H1 (cell line): ENCODE results near the gene PPIL6. TPM values are rescaled to one million over a fixed set of nuclear protein-coding genes. Genes with fewer than 3 reads are reported as not detected.

Experiments
- BCL11A ChIP-seq, 2 experiments: IDR thresholded peaks; one replicate each; pipeline ENCODE4 v1.6.1; 2011; ENCODE audit warnings: low read depth in 2 of 2, low read length in 2 of 2, mild to moderate bottlenecking in 2 of 2
- CBX5 ChIP-seq: fragments of 300-800, 300-1000 bp; sonication (generic); IDR thresholded peaks from 2 replicates; pipeline ENCODE4 v1.7.1; 2016; ENCODE audit warnings: antibody characterized with exemption, low read length, low read depth
- JUND ChIP-seq: IDR thresholded peaks from 2 replicates; pipeline ENCODE4 v1.6.1; 2011; ENCODE audit warnings: mild to moderate bottlenecking, improper control_type of control experiment, low read length
- NRF1 ChIP-seq: IDR thresholded peaks from 2 replicates; pipeline ENCODE4 v1.6.1; 2011; ENCODE audit warnings: mild to moderate bottlenecking, low read depth, low read length, improper control_type of control experiment
- RXRA ChIP-seq: IDR thresholded peaks from 2 replicates; pipeline ENCODE4 v1.6.1; 2011; ENCODE audit warnings: low read depth, mild to moderate bottlenecking, low read length, moderate library complexity; ENCODE audit not compliant: insufficient read depth
- ZNF274 ChIP-seq: IDR thresholded peaks from 2 replicates; pipeline ENCODE4 v1.7.0; 2012; ENCODE audit warnings: low read length, borderline replicate concordance; ENCODE audit errors: extremely low read depth
- polyA plus RNA-seq, 7 experiments: library from polyadenylated mRNA; depleted of rRNA in 3 of 7; stranded (reverse) in 5 of 7; unstranded in 2 of 7; fragments of >200 nt in 5 of 7; fragments of 200-250 nt in 2 of 7; gene quantifications; 1 replicate in 5 of 7; 2 replicates in 1 of 7; 4 replicates in 1 of 7; pipeline versions ENCODE4 v1.2.1 to v1.2.3, GENCODE V29; 2011 to 2013; ENCODE audit warnings: missing spikeins in 2 of 7, mixed read lengths in 2 of 7
- total RNA-seq: library from RNA; stranded (reverse); fragmentation: NEBNext Ultra II Directional; extraction: Animal tissue kit (Norgen Biotek cat#: 25700); gene quantifications from 2 replicates; pipeline ENCODE4 v1.2.1, GENCODE V29; 2021
- TF ChIP-seq, protein P1 (sequence below): IDR thresholded peaks from 2 replicates; pipeline ENCODE4 v1.6.1; 2011; ENCODE audit warnings: low read length, improper control_type of control experiment

The PPIL6 gene
- total and polyA plus RNA-seq, 2 of the 8 experiments (the other 6 are each of a cell fraction or from before 2014, with no cell fraction given) = 0.42 to 1.3 TPM

DNA sequence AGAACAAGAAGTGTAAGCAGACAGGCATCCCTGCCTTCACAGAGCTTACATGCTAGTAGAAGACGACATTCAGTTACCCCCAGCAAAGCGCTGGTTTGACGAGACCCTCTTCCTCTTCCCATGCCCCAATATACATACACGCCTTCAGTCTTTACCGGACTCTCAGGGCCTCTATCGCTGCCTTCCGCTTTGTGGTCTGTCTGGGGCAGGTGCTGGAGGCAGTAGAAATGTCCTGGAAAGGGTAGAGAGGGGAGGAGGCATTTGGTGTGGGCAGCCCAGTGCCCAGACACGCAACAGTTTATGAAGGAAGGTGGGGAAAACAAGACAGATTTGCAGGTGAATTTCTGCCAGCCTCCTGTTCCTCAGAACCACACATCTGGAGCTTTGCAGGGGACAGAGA lies 6.1 kb upstream of the PPIL6 start (continued):
- TF ChIP-seq, protein P1, sequence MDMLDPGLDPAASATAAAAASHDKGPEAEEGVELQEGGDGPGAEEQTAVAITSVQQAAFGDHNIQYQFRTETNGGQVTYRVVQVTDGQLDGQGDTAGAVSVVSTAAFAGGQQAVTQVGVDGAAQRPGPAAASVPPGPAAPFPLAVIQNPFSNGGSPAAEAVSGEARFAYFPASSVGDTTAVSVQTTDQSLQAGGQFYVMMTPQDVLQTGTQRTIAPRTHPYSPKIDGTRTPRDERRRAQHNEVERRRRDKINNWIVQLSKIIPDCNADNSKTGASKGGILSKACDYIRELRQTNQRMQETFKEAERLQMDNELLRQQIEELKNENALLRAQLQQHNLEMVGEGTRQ = no peak
- no peak for TF ChIP-seq ZNF274
- no peak for TF ChIP-seq CBX5
- TF ChIP-seq BCL11A (IDR thresholded peaks at IDR 0.05; ENCODE audit: low read depth in 2 of 2, low read length in 2 of 2) = no peak
- no peak for TF ChIP-seq RXRA
- no peak for TF ChIP-seq NRF1
- no peak for TF ChIP-seq JUND
